H9 (cell line): ENCODE results near the gene LPXN. TPM values are rescaled to one million over a fixed set of nuclear protein-coding genes. Genes with fewer than 3 reads are reported as not detected.

ENCODE experiments used
- DNase-seq: peaks from one replicate; pipeline ENCODE4 v3.0.0-alpha.2; 2017
- H2AFZ ChIP-seq: one replicate; pipeline ENCODE4 v1.6.1; 2013; ENCODE audit warnings: mild to moderate bottlenecking, low read length, control low read depth, moderate library complexity
- H2AK5ac ChIP-seq: 2 replicates; pipeline ENCODE4 v1.6.1; 2013; ENCODE audit warnings: low read length, control low read depth, mixed read lengths; ENCODE audit not compliant: insufficient read length
- H2BK120ac ChIP-seq: one replicate; pipeline ENCODE4 v1.6.1; 2013; ENCODE audit warnings: low read depth, mild to moderate bottlenecking, low read length, control low read depth, inconsistent platforms; ENCODE audit not compliant: poor library complexity, severe bottlenecking
- H2BK12ac ChIP-seq: 2 replicates; pipeline ENCODE4 v1.6.1; 2013; ENCODE audit warnings: low read length, control low read depth, mixed read lengths, low read depth; ENCODE audit not compliant: insufficient read length
- H2BK15ac ChIP-seq: 2 replicates; pipeline ENCODE4 v1.6.1; 2013; ENCODE audit warnings: low read depth, low read length, control low read depth
- H2BK20ac ChIP-seq: one replicate; pipeline ENCODE4 v1.6.1; 2013; ENCODE audit warnings: low read depth, mild to moderate bottlenecking, low read length, control low read depth, inconsistent platforms; ENCODE audit not compliant: poor library complexity, severe bottlenecking
- H2BK5ac ChIP-seq: 2 replicates; pipeline ENCODE4 v1.6.1; 2013; ENCODE audit warnings: low read length, control low read depth, mixed read lengths; ENCODE audit not compliant: insufficient read length
- H3K14ac ChIP-seq: 2 replicates; pipeline ENCODE4 v1.6.1; 2013; ENCODE audit warnings: low read length, control low read depth; ENCODE audit not compliant: insufficient read depth
- H3K18ac ChIP-seq: 2 replicates; pipeline ENCODE4 v1.6.1; 2013; ENCODE audit warnings: low read depth, mild to moderate bottlenecking, mixed read lengths, low read length, control low read depth; ENCODE audit not compliant: insufficient read length
- H3K23ac ChIP-seq: 2 replicates; pipeline ENCODE4 v1.6.1; 2013; ENCODE audit warnings: low read length, control low read depth, mixed read lengths, low read depth; ENCODE audit not compliant: insufficient read length
- H3K23me2 ChIP-seq: 2 replicates; pipeline ENCODE4 v1.6.1; 2013; ENCODE audit warnings: low read depth, mild to moderate bottlenecking, mixed read lengths, low read length, control low read depth; ENCODE audit not compliant: insufficient read length, poor library complexity, severe bottlenecking
- H3K27ac ChIP-seq: 2 replicates; pipeline ENCODE4 v1.5.1; 2013; ENCODE audit warnings: low read length, control low read depth, mixed read lengths, low read depth; ENCODE audit not compliant: insufficient read length
- H3K27me3 ChIP-seq: 2 replicates; pipeline ENCODE4 v1.6.1; 2013; ENCODE audit warnings: low read length, control low read depth, inconsistent platforms; ENCODE audit not compliant: insufficient read depth
- H3K4ac ChIP-seq: 2 replicates; pipeline ENCODE4 v1.6.1; 2013; ENCODE audit warnings: low read depth, mild to moderate bottlenecking, control low read depth, inconsistent platforms, low read length, moderate library complexity
- H3K4me1 ChIP-seq: 2 replicates; pipeline ENCODE4 v1.6.1; 2013; ENCODE audit warnings: low read length, control low read depth, inconsistent platforms; ENCODE audit not compliant: insufficient read depth
- H3K4me2 ChIP-seq: 2 replicates; pipeline ENCODE4 v1.6.1; 2013; ENCODE audit warnings: low read length, control low read depth, mixed read lengths; ENCODE audit not compliant: insufficient read length, insufficient read depth
- H3K56ac ChIP-seq: 2 replicates; pipeline ENCODE4 v1.6.1; 2013; ENCODE audit warnings: low read depth, mild to moderate bottlenecking, mixed read lengths, low read length, control low read depth; ENCODE audit not compliant: insufficient read length
- H3K79me1 ChIP-seq: 2 replicates; pipeline ENCODE4 v1.6.1; 2013; ENCODE audit warnings: low read depth, mild to moderate bottlenecking, moderate library complexity, low read length, control low read depth, inconsistent platforms; ENCODE audit not compliant: insufficient read depth, poor library complexity, severe bottlenecking
- H3K79me2 ChIP-seq: 2 replicates; pipeline ENCODE4 v1.6.1; 2013; ENCODE audit warnings: low read length, control low read depth, inconsistent platforms; ENCODE audit not compliant: insufficient read depth
- H3K9ac ChIP-seq: 2 replicates; pipeline ENCODE4 v1.6.1; 2013; ENCODE audit warnings: low read length, control low read depth, mixed read lengths; ENCODE audit not compliant: insufficient read length; ENCODE audit errors: extremely low read depth
- H3K9me3 ChIP-seq: one replicate; pipeline ENCODE4 v1.6.1; 2013; ENCODE audit warnings: low read depth, low read length, inconsistent platforms; ENCODE audit not compliant: control insufficient read depth
- H3T11ph ChIP-seq: one replicate; pipeline ENCODE4 v1.6.1; 2013; ENCODE audit warnings: mild to moderate bottlenecking, low read length, control low read depth, inconsistent platforms
- H4K20me1 ChIP-seq: one replicate; pipeline ENCODE4 v1.6.1; 2013; ENCODE audit not compliant: control insufficient read depth, insufficient read length, insufficient read depth
- H4K5ac ChIP-seq: 2 replicates; pipeline ENCODE4 v1.6.1; 2013; ENCODE audit warnings: low read depth, mild to moderate bottlenecking, mixed read lengths, low read length, control low read depth; ENCODE audit not compliant: insufficient read length
- H4K8ac ChIP-seq: replicated peaks from 2 replicates; pipeline ENCODE4 v1.6.1; 2013; ENCODE audit warnings: low read length, control low read depth, mixed read lengths, low read depth; ENCODE audit not compliant: insufficient read length
- H4K91ac ChIP-seq: 2 replicates; pipeline ENCODE4 v1.6.1; 2013; ENCODE audit warnings: low read depth, mild to moderate bottlenecking, moderate library complexity, mixed read lengths, low read length, control low read depth; ENCODE audit not compliant: insufficient read length
- H3K27ac Mint-ChIP-seq, 3 experiments: 2 replicates in 2 of 3; 3 replicates in 1 of 3; pipeline ENCODE4 v1.8.0; 2020 to 2021; ENCODE audit warnings: mixed read lengths in 3 of 3, mild to moderate bottlenecking in 1 of 3, moderate library complexity in 1 of 3
- H3K27me3 Mint-ChIP-seq: 2 replicates; pipeline ENCODE4 v1.8.0; 2021; ENCODE audit warnings: low read depth, mild to moderate bottlenecking, moderate library complexity, mixed read lengths
- H3K36me3 Mint-ChIP-seq, 3 experiments: 2 replicates in 2 of 3; 3 replicates in 1 of 3; pipeline ENCODE4 v1.8.0; 2020 to 2021; ENCODE audit warnings: low read depth in 3 of 3, mixed read lengths in 3 of 3; ENCODE audit not compliant: insufficient read depth in 1 of 3
- H3K4me1 Mint-ChIP-seq, 2 experiments: 2 replicates each; pipeline ENCODE4 v1.8.0; 2020; ENCODE audit warnings: mixed read lengths in 2 of 2
- H3K4me3 Mint-ChIP-seq, 2 experiments: 2 replicates in 1 of 2; 3 replicates in 1 of 2; pipeline ENCODE4 v1.8.0; 2020 to 2021; ENCODE audit warnings: mild to moderate bottlenecking in 2 of 2, mixed read lengths in 2 of 2, moderate library complexity in 1 of 2
- H3K9me3 Mint-ChIP-seq, 2 experiments: 2 replicates in 1 of 2; 3 replicates in 1 of 2; pipeline ENCODE4 v1.8.0; 2020; ENCODE audit warnings: mild to moderate bottlenecking in 2 of 2, mixed read lengths in 2 of 2, moderate library complexity in 1 of 2
- WGBS: extraction: QIAGEN DNeasy Blood & Tissue Kit; methylation state at CpG from one replicate; pipeline ENCODE4 v1.1.7; 2013; ENCODE audit warnings: missing lambda C conversion rate, low lambda C conversion rate, mixed read lengths; ENCODE audit not compliant: insufficient read length; ENCODE audit errors: extremely low coverage; 5-methylcytosine and 5-hydroxymethylcytosine counted together
- total RNA-seq: library from RNA; stranded (reverse); gene quantifications from 2 replicates; pipeline ENCODE4 v1.2.1, GENCODE V29; 2021
- TF ChIP-seq, protein P1 (sequence below): fragments of 200-600 bp; sonication (generic); conservative IDR thresholded peaks from 3 replicates; pipeline ENCODE4 v1.8.0; 2021; ENCODE audit warnings: antibody characterized with exemption, mild to moderate bottlenecking

LPXN gene
- total RNA-seq, 1 experiment from 2014 or later, result 1.4 TPM

DNA sequence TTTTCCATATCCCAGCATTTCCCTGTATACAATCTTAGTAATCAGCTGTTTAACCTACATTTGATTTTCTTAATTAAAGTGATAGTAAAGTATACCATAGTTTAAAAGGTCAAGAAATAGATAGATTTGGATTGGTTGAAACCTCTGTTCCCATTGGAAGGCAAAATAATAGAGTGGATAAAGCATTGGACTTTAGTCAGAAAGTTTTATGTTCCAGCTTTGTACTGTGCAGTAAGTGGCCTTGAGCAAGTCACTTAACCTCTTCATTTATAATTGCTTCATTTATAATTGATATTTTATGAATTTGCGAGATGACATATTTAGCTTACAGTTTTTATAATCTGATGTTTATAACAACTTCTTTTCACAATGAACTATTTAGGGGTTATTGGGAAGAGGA, 6.8 kb upstream of the LPXN start:
- H4K5ac ChIP-seq, result no peak overlapping the region
- no peak overlapping the region for H2AK5ac ChIP-seq
- H2BK12ac ChIP-seq, result no peak overlapping the region
- H3K9ac ChIP-seq, result no peak overlapping the region
- peaks cover 4% of the 10 kb centered on the region for H3K23me2 ChIP-seq
- H3K9me3 Mint-ChIP-seq, result no peaks in the 10 kb centered on the region; a peak in 2 of 5 replicates
- H3K4ac ChIP-seq, result no peak overlapping the region
- no peak overlapping the region for H2BK15ac ChIP-seq
- H3K18ac ChIP-seq, result no peak overlapping the region
- H3K27me3 Mint-ChIP-seq, result no peaks in the 10 kb centered on the region; the same call in 1 of the 2 replicates
- no peak overlapping the region for H3T11ph ChIP-seq
- no CpG with 5 or more reads among the region's 1 CpG for WGBS
- no peak overlapping the region for H3K23ac ChIP-seq
- no peak overlapping the region for H3K14ac ChIP-seq
- TF ChIP-seq, protein P1, sequence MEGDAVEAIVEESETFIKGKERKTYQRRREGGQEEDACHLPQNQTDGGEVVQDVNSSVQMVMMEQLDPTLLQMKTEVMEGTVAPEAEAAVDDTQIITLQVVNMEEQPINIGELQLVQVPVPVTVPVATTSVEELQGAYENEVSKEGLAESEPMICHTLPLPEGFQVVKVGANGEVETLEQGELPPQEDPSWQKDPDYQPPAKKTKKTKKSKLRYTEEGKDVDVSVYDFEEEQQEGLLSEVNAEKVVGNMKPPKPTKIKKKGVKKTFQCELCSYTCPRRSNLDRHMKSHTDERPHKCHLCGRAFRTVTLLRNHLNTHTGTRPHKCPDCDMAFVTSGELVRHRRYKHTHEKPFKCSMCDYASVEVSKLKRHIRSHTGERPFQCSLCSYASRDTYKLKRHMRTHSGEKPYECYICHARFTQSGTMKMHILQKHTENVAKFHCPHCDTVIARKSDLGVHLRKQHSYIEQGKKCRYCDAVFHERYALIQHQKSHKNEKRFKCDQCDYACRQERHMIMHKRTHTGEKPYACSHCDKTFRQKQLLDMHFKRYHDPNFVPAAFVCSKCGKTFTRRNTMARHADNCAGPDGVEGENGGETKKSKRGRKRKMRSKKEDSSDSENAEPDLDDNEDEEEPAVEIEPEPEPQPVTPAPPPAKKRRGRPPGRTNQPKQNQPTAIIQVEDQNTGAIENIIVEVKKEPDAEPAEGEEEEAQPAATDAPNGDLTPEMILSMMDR, result no peak
- peaks cover 23% of the 10 kb centered on the region; the same call in 1 of the 2 replicates for H3K79me2 ChIP-seq
- H2BK5ac ChIP-seq, result no peak overlapping the region
- no peak overlapping the region for H3K4me2 ChIP-seq
- H4K91ac ChIP-seq, result no peak overlapping the region
- H3K4me1 ChIP-seq, result 0 out of 2 replicates have a peak, but pooled peaks cover 3% of the 10 kb centered on the region
- peaks cover 8 to 25% (median 10%) of the 10 kb centered on the region in 3 experiments; a peak in 6 of 7 replicates for H3K36me3 Mint-ChIP-seq
- no peak for DNase-seq
- H3K27ac Mint-ChIP-seq, result no peak overlapping the region; a peak in 1 of 7 replicates
- H3K27ac ChIP-seq, result no peak overlapping the region
- H3K56ac ChIP-seq, result no peak overlapping the region
- H3K79me1 ChIP-seq, result peaks cover 3% of the 10 kb centered on the region
- H2AFZ ChIP-seq, result no peak overlapping the region
- no peaks in the 10 kb centered on the region for H4K20me1 ChIP-seq
- H3K27me3 ChIP-seq, result no peaks in the 10 kb centered on the region
- no peak overlapping the region for H4K8ac ChIP-seq
- no peak overlapping the region for H3K4me3 Mint-ChIP-seq
- no peak overlapping the region for H2BK20ac ChIP-seq
- H3K9me3 ChIP-seq, result no peaks in the 10 kb centered on the region
- H2BK120ac ChIP-seq, result no peak overlapping the region
- H3K4me1 Mint-ChIP-seq, result peaks cover 16 to 17% of the 10 kb centered on the region in 2 experiments
